ENCODE data around the gene OR9A2.
"Not testable (repeated sequence)": the region's sequence is repeated elsewhere in the genome, so short reads cannot be mapped to it uniquely, and the experiment has no call there.

Gene OR9A2

GRCh38 chr7:143016996-143017395 lies 9.9 kb downstream of the OR9A2 start:
- no peak for DNase-seq (ENCODE audit: low read depth)

- DNase-seq (ENCODE audit: low read depth), result no peak
Measured at GRCh38 chr7:143015926-143016490, 10.9 kb downstream of the OR9A2 start.

- no peak for DNase-seq (ENCODE audit: low read depth)
Measured at GRCh38 chr7:143015084-143015483, 11.8 kb downstream of the OR9A2 start.

- DNase-seq (ENCODE audit: low read depth), result no peak
Measured at GRCh38 chr7:143013893-143014292, 13.0 kb downstream of the OR9A2 start.

- DNase-seq (ENCODE audit: low read depth), result no peak
Measured at GRCh38 chr7:143013473-143013872, 13.5 kb downstream of the OR9A2 start.

- no peak for DNase-seq (ENCODE audit: low read depth)
Measured at GRCh38 chr7:143012409-143012808, 14.5 kb downstream of the OR9A2 start.

GRCh38 chr7:143012001-143012400 lies 14.9 kb downstream of the OR9A2 start:
- no peak for DNase-seq (ENCODE audit: low read depth)

- DNase-seq (ENCODE audit: low read depth), result peak; percentile 81
Measured at GRCh38 chr7:143008007-143008901, 18.7 kb downstream of the OR9A2 start.

GRCh38 chr7:143005632-143006260 lies 21.2 kb downstream of the OR9A2 start:
- no peak for DNase-seq (ENCODE audit: low read depth)

GRCh38 chr7:143003393-143004051 lies 23.4 kb downstream of the OR9A2 start:
- DNase-seq (ENCODE audit: low read depth), result no peak

GRCh38 chr7:143002898-143003297 lies 24.0 kb downstream of the OR9A2 start:
- no peak for DNase-seq (ENCODE audit: low read depth)

GRCh38 chr7:143002106-143002505 lies 24.8 kb downstream of the OR9A2 start:
- no peak for DNase-seq (ENCODE audit: low read depth)

GRCh38 chr7:143000648-143001047 lies 26.3 kb downstream of the OR9A2 start:
- no peak for DNase-seq (ENCODE audit: low read depth)

GRCh38 chr7:142999793-143000192 lies 27.1 kb downstream of the OR9A2 start:
- DNase-seq (ENCODE audit: low read depth), result no peak

- no peak for DNase-seq (ENCODE audit: low read depth)
Measured at GRCh38 chr7:142998966-142999365, 28.0 kb downstream of the OR9A2 start.

GRCh38 chr7:142997456-142997989 lies 29.4 kb downstream of the OR9A2 start:
- no peak for DNase-seq (ENCODE audit: low read depth)

GRCh38 chr7:142992427-142992826 lies 34.5 kb downstream of the OR9A2 start:
- no peak for DNase-seq (ENCODE audit: low read depth)

- no peak for DNase-seq (ENCODE audit: low read depth)
Measured at GRCh38 chr7:142984297-142984696, 42.6 kb downstream of the OR9A2 start.

- no peak for DNase-seq (ENCODE audit: low read depth)
Measured at GRCh38 chr7:142983825-142984224, 43.1 kb downstream of the OR9A2 start.

- DNase-seq (ENCODE audit: low read depth), result not testable (repeated sequence)
Measured at GRCh38 chr7:142978402-142978801, 48.5 kb downstream of the OR9A2 start.
